ENCODE measurements around the gene FMO4.
"Not testable (repeated sequence)": the region's sequence is repeated elsewhere in the genome, so short reads cannot be mapped to it uniquely, and the experiment has no call there.

FMO4 gene, protein sequence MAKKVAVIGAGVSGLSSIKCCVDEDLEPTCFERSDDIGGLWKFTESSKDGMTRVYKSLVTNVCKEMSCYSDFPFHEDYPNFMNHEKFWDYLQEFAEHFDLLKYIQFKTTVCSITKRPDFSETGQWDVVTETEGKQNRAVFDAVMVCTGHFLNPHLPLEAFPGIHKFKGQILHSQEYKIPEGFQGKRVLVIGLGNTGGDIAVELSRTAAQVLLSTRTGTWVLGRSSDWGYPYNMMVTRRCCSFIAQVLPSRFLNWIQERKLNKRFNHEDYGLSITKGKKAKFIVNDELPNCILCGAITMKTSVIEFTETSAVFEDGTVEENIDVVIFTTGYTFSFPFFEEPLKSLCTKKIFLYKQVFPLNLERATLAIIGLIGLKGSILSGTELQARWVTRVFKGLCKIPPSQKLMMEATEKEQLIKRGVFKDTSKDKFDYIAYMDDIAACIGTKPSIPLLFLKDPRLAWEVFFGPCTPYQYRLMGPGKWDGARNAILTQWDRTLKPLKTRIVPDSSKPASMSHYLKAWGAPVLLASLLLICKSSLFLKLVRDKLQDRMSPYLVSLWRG

DNA sequence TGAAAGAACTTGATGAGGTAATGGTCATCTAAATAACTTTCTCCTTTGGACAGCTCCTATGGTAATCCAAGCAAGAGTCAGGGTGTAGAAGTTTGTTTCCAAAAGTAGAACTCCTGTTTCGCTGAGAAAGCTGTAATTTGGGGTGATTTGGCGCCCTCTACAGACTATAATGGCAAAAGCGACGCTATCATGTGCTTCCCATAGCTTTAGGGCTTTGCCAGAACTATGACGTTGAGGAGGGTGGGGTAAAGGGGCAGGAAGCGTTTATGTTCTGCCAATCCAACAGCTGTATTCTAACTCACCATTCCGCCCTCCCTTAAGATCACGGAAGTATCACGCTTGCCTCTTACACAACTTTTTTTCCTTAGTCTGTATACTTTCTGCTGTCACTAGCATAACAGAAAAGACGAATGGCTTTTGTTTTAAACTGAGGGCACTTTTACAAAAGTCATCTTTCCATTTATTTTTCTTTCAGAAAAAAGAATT, at the start of gene FMO4:
Gene FMO4 (plus strand): TSS at position 349 of the 486 bp plus-strand sequence. CDS start 5,643 bp downstream, outside the sequence.
- peak; percentile 92 for DNase-seq (ENCODE audit: low read depth, low spot score)

DNA sequence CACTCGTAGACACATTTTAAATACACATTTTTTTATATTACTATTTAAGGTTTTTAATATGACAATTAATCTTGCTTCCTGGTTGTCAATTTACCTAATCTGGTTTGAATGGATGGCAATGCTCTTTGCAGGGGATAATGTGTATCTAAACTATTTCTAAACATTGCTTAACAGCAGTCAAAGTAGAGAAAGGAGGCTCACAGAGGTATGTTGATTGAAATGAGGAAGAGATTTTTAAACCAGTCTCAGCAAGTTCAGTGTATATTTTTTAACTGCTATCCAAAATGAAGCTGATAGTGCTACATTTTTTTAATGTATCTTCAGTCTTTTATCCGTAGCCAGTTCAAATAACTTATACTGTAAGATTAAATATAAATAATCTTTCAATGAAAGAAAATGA, 48.3 kb upstream of the FMO4 start:
- DNase-seq (ENCODE audit: low read depth, low spot score) = no peak

DNA sequence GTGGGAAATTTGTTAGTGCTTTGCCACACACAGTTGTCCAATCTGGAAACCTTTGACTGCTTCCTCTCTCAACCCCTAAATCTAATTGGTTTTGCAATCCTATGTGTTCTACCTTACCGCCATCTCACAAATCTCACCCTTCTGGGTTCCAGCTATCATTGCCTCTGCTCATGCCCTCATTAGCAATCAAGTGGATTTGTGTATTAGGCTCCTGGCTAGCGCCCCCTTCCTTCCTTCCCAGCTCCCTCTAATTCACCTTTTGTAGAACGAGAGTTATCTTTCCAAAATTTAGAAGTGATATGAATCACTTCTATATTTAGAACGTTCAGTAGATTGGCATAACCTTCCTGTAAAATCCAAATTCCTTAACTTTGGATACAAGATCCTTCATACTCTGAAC, 47.1 kb upstream of the FMO4 start:
- DNase-seq (ENCODE audit: low read depth, low spot score) = no peak

DNA sequence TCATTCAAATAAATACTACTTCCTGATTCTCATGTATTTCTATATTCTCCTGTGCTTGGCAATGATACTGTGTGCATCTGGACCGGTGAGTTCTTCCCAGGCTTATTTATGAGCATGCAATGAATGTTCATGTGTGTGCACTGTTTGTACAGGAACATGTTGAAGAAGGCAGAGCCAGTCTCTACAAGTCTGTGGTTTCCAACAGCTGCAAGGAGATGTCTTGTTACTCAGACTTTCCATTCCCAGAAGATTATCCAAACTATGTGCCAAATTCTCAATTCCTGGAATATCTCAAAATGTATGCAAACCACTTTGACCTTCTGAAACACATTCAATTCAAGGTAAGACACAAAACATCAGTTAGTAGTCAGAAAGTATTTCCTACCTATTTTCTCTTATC, 46.6 kb upstream of the FMO4 start:
- no peak for DNase-seq (ENCODE audit: low read depth, low spot score)

DNA sequence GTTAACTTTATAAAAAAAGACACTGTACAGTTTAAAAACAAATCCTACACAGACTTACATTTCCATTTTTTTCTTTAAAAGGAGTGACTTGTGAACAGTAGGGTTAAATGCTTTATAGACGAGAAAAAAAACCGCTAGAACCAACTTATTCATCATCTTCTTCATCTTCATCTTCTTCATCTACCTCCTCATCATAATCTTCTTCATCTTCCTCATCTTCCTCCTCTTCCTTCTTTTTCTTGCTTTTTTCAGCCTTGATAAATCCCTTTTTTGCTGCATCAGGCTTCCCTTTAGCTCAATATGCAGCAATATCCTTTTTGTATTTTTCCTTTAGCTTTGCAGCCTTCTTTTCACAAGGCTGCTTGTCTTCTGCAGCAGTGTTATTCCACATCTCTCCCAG, 43.2 kb upstream of the FMO4 start:
- no peak for DNase-seq (ENCODE audit: low read depth, low spot score)

DNA sequence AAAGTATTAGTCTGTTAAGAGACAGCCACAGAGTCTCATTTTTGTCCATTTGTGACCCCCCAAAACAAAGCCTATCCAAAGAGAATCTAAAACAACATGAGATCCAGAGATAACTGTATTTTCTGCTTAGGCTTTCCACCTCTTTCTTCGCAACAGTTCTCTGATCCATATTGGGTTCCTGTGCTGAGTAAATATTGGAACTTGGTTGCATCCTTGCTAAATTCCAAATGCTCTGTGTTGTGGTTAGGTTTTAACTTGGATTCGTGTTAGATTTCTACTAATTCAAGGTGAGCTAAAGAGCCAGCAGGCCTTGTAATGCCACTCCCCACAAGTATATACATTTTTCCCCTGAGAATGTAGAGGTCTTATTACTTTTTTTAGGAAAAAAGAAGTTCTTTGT, 36.4 kb upstream of the FMO4 start:
- no peak for DNase-seq (ENCODE audit: low read depth, low spot score)

DNA sequence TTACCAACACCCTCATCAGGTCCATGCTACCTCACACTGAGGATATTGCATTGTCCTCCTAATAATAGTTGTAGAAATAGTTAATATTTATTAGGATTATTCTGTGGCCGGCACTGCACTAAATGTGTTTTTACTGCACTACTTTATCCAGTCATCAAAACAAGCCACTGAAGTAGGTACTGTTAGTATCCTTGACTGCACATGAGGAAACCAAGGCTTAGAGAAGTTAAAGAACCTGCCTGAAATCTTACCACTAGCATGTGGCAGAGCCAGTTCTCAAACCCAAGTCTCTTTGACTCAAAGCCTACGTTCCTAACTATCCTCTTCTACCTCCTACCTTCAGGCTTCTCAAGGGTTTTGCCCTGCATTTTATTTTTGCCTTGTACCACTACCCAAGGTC, 34.7 kb upstream of the FMO4 start:
- no peak for DNase-seq (ENCODE audit: low read depth, low spot score)

DNA sequence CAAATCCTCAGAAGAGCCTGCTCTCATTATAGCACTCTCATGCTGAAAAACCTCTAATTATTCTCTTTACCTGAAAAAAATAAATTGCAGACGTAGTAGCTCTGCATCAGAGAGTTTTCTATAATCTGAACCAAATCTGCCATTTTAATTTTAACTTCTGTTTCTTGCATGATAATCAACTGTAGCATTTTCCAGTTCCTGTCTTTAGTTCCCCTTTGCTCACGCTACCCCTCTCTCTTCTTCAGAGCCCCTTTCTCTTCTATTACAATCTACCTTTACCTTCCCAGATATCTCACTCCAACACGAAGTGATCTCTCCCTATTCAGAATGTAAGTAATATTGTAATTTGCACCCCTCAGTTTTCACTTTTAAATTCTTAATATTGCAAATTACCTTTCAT, 34.3 kb upstream of the FMO4 start:
- DNase-seq (ENCODE audit: low read depth, low spot score) = no peak

DNA sequence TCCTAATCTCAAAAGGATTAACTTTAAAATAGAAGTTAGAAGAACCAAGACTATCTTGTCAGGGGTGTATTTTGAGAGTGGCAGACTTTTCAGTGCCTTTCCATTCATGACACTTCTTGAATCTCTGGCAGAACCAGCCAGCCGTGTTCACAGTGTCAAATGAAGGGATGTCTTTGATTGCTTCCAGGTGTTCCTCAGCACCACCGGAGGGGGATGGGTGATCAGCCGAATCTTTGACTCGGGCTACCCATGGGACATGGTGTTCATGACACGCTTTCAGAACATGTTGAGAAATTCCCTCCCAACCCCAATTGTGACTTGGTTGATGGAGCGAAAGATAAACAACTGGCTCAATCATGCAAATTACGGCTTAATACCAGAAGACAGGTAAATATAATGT, 33.4 kb upstream of the FMO4 start:
- no peak for DNase-seq (ENCODE audit: low read depth, low spot score)

DNA sequence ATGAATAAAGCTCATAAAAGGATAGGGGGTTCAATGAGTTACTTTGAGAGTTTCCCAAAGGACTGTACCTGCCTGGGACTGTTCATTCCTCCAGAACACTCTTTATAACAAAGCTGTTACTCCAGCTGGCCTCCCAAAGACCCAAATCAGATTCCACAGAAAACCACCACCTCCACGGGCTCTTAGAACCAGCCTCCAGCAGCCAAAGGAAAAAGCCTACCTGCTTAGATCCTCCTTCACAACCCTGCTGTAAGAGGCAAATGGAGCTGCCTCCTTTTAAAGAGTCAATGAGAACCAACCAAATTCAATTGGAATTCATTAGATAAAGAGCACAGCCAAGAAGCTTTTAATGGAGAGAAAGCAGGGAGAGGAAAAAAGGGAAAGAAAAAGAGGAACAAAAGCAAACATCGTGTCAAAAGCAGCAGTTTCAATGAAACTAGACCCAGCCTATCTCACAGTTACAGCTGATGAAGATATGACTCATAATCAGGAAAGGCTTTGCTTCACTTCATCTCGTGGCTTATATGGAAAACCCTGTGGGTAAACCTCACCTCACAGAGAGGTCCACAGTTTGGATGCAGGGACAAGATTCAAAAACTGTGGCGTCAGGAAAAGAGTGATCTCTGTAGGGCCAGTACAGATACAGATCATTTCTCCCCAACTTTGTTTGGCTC, 27.8 kb upstream of the FMO4 start:
- no peak for DNase-seq (ENCODE audit: low read depth, low spot score)

DNA sequence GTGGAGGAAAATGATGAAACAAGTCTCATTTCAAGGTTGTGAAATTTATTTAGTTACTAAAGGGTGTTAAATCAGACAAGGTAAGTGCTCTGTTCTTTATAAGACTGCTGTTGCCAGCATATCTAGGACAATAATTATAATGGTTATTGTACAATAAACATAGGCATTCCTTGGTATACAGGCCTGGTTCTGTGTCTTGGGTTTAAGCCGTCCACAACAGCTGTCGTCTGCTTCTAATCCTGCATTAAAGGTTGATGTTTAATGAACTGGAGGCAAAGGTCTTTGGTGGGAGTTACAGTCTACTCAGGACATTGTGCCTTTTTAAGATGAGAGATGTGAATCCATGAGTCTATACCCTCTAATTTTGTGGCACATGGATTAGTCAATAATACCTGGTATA, 23.4 kb upstream of the FMO4 start:
- no peak for DNase-seq (ENCODE audit: low read depth, low spot score)

DNA sequence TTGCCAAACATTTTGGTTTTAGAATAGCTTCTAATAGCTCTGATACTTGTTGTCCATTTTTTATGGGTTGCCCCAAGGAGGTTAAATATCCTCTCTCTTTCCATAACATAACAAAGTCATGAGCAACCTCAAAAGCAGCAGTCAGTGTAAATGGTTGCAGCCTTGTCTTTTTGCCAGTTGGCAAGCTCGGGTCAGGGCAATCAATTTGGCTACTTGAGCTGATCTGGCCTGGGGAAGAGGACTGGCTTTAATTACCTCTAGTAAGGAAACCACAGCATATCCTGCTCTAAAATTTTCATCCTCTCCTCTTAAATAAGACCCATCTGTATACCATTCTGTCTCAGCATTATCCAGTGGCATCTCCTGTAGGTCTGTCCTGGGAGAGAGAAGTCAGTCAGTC, 21.2 kb upstream of the FMO4 start:
- no peak for DNase-seq (ENCODE audit: low read depth, low spot score)

DNA sequence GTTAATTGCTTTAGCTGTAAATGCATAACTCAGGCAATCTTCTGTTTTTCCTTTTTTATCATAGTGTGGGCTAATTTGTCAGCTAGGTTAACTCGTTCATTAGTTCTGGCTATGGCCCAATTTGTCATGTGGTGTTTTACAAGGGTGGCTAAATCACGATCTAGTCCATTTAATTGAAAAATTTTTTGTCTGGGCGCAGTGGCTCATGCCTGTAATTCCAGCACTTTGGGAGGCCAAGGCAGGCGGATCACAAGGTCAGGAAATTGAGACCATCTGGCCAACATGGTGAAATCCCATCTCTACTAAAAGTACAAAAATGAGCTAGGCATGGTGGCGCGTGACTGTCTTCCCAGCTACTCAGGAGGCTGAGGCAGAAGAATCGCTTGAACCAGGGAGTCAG, 18.6 kb upstream of the FMO4 start:
- not testable (repeated sequence) for DNase-seq (ENCODE audit: low read depth, low spot score)

DNA sequence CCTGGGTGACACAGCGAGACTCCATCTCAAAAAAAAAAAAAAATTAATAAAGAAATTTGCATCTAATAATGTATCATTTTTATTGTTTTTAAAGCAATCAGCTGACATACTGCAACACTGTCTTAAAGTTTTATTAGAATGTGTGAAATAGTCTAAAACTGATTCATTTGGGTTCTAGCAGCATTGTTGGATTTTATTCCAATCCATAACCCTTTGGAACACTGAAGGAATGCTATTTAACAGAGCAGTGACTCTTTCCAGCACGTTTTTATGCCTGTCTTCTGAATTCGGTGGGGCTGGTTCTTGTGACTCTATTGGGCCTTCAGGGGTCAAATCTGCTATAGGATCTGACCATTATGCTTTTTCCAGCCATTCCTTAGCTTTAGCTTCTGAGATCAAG, 18.2 kb upstream of the FMO4 start:
- no peak for DNase-seq (ENCODE audit: low read depth, low spot score)

DNA sequence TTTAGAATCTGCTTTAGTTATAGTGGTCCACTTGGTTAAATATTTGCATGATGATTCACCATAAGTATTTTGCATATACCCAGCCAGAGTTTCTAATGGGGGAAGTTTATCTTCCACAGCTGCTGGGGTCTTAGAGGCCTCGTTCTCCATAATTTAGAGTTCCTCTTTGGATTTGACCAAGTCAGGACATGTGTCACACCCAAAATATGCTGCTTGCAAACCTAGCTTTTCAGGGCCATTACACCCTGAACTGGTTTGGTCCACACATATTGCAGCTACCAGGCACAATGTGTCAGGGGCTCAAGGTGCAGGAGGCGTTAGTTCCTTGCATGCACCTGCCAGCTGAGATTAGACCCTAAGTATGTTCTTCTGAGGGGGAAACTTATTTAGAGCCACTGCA, 17.1 kb upstream of the FMO4 start:
- no peak for DNase-seq (ENCODE audit: low read depth, low spot score)

DNA sequence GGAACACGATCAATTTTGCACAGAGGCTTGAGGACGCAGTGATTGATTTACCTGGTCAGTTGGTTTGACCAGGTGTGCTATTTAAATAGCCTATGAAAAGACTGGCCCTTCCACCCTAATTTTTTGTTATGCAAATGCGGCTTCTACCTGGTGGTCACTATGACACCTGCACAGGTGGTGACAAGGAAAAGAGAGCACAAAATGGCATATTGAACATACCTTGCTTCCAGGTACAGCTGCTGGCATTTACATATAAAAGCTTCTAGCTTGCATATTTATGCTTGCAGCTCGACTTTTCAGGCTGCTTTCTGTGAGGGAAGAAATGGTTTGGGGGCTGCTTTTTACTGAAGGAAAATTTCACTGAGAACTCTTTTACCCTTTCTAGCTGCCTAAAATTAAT, 15.3 kb upstream of the FMO4 start:
- DNase-seq (ENCODE audit: low read depth, low spot score) = no peak

DNA sequence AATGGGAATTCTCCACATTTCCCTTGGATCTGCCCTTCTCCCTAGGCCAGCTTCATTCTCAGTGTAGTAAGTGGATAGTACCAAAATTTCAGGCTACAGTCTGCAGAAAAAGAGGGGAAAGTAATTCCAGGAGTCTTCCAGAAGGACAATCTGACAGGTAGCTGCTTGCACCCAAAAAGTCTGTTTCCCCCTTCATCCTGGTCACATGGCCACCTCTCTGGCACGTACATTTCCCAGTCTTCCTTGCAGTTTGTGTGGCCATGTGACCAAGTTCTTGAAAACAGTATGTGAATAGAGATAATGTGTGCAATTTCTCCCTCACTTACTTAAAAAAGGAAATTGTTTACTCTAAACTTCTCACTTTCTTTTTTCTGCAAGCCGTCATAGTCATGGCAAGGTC, 14.6 kb upstream of the FMO4 start:
- no peak for DNase-seq (ENCODE audit: low read depth, low spot score)

DNA sequence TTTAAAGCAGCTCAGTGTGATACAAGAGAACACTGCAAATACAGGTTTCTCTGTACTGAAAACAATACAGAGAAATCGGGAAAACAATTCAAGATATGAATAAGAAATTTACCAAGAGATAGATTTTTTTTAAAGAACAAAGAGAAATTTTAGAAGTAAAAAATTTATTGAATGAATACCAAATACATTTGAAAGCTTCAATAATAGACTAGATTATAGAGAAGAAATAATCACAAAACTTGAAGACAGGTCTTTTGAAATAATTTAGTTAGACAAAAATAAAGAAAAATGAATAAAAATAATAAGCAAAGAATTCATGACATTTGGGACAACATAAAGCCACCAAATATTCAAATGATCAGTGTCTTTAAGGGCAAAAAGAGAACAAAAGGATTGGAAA, 13.6 kb upstream of the FMO4 start:
- DNase-seq (ENCODE audit: low read depth, low spot score) = no peak

DNA sequence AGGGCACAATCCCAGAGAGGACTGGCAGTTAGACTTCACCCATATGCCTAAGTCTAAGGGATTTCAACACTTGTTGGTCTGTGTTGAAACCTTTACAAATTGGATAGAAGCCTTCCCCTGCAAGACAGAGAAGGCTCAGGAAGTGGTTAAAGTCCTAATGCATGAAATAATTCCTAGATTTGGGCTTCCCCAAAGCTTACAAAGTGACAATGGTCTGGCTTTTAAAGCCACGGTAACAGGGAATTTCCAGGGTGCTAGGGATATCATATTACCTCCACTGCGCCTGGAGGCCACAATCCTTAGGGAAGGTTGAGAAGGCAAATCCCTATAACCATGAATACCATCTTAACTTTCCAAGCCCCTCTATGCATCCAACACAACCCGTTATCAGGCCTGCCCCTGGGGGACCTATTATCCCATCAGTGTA, 3.3 kb upstream of the FMO4 start:
- DNase-seq (ENCODE audit: low read depth, low spot score) = no peak

DNA sequence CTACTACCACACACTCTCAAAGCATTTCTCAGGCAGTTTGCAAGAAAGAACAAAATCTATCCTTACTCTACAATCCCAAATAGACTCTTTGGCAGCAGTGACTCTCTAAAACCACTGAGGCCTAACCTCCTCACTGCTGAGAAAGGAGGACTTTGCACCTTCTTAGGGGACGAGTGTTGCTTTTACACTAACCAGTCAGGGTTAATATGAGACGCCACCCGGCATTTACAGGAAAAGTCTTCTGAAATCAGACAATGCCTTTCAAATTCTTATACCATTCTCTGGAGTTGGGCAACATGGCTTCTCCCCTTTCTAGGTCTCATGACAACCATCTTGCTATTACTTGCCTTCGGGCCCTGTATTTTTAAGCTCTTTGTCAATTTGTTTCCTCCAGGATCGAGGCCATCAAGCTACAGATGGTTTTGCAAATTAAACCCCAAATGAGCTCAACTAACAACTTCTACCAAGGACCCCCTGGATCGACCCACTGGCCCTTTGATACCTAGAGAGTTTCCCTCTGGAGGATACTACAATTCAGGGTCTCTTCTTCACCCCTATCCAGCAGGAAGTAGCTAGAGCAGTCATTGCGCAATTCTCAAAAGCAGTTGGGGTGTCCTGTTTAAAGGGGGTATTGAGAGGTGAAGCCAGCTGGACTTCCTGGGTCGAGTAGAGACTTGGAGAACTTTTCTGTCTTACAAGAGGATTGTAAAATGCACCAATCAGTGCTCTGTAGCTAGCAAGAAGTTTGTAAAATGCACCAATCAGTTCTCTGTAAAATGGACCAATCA, 2.0 kb upstream of the FMO4 start:
- no peak for DNase-seq (ENCODE audit: low read depth, low spot score)

DNA sequence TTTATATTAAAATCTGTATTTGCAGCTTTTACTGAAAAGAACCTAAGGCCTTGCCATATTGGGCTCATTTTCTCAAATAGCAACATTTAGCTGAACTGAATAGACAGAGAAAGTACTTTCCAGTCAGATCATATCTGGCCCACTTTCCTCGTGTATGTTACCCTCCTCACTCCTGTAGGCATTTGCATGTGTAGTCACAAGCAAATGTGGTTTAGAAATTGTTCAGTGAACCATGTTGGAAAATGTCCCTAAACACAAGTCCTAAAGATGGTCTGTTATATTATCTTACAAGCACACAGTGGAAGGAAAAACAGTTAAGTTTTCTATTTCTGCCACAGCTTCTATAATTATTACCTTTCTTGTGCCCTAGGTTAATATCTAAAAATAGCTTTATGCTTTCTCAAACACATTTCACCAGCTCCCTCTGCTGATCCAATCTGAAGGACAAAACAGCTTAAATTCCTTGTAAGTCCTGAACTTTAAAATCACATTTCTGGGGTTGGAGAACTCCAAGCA, 606 bp upstream of the FMO4 start:
- DNase-seq (ENCODE audit: low read depth, low spot score) = no peak

DNA sequence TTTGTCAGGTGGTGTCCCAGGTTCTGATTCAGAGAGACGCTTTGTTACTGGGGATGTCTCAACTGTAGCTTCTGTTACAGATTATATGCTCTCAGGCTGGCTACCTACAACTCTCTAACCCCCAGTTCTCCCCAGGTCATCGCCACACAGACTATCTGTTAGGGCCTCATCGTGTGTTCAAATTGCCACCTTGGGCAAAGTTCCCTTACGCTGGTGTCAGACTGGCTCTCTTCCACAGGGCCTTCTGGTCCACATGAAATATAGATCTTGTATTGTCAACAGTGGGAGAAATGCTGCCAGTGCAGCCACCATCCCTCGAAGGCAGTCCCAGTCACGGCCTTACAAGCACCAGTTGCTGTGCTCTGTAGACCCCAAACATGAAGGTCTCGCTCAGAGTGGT, 15.3 kb downstream of the FMO4 start:
- DNase-seq (ENCODE audit: low read depth, low spot score) = no peak

All from brain pericyte (primary cell).